LNCAP (cell line): Measurements from ENCODE around the gene PITPNM1.

Experiments
- CTCF ChIP-seq: fragments of 450-650 bp; IDR thresholded peaks from 2 replicates; pipeline ENCODE4 v1.5.1; 2017; ENCODE audit warnings: mild to moderate bottlenecking

The PITPNM1 gene

GRCh38 chr11:67542169-67542568, 37.0 kb upstream of the PITPNM1 start:
- TF ChIP-seq CTCF: no peak

GRCh38 chr11:67541198-67541597, 36.0 kb upstream of the PITPNM1 start:
- TF ChIP-seq CTCF: no peak

- no peak for TF ChIP-seq CTCF
Observed at GRCh38 chr11:67539550-67539949, 34.4 kb upstream of the PITPNM1 start.

- no peak for TF ChIP-seq CTCF
Observed at GRCh38 chr11:67538823-67539505, 33.8 kb upstream of the PITPNM1 start.

GRCh38 chr11:67538306-67538705, 33.1 kb upstream of the PITPNM1 start:
- no peak for TF ChIP-seq CTCF

- TF ChIP-seq CTCF: no peak
Observed at GRCh38 chr11:67535561-67535960, 30.4 kb upstream of the PITPNM1 start.

- TF ChIP-seq CTCF: no peak
Observed at GRCh38 chr11:67534070-67534679, 29.0 kb upstream of the PITPNM1 start.
